Mucosa of descending colon (tissue), 3 donors: ENCODE data around the gene SLC1A7. TPM values are rescaled to one million over a fixed set of nuclear protein-coding genes. Genes with fewer than 3 reads are reported as not detected.

Experiments
- ATAC-seq: fragments of 200-7000 bp; cut with Tn5 transposase; one replicate; pipeline ENCODE4 v1.9.1; 2020; ENCODE audit warnings: mild to moderate bottlenecking, moderate library complexity
- DNase-seq, 3 donors: peaks; one replicate each; pipeline ENCODE4 v3.0.0-alpha.2; 2020
- H3K36me3 ChIP-seq: fragments of 200-600 bp; one replicate; pipeline ENCODE4 v1.8.0; 2021; ENCODE audit warnings: low read depth, mild to moderate bottlenecking
- H3K4me1 ChIP-seq: fragments of 200-600 bp; one replicate; pipeline ENCODE4 v1.8.0; 2021; ENCODE audit warnings: low read depth, mild to moderate bottlenecking
- H3K4me3 ChIP-seq: fragments of 200-600 bp; one replicate; pipeline ENCODE4 v1.8.0; 2021; ENCODE audit warnings: mild to moderate bottlenecking
- H3K9me3 ChIP-seq: fragments of 200-600 bp; one replicate; pipeline ENCODE4 v1.8.0; 2021; ENCODE audit warnings: mild to moderate bottlenecking
- CTCF ChIP-seq: fragments of 200-600 bp; IDR thresholded peaks from one replicate; pipeline ENCODE4 v1.8.0; 2022; ENCODE audit warnings: antibody characterized with exemption, mild to moderate bottlenecking
- intact Hi-C, 2 donors: fragments of 100-400 bp; cut with DNase I in 1 of 2; cut with micrococcal nuclease in 1 of 2; formaldehyde crosslinking; loops; one replicate each; pipeline versions ENCODE4 v1.11.0 to v1.11.1; 2022; cut with DNase I, micrococcal nuclease
- total RNA-seq, 3 donors: library from RNA; stranded (reverse); fragmentation: NEBNext Ultra II Directional in 2 of 3; extraction: Animal tissue kit (Norgen Biotek cat#: 25700) in 2 of 3; gene quantifications; one replicate each; pipeline versions ENCODE4 v1.2.1 to v1.2.4, GENCODE V29; 2021 to 2023
- donor health status: DM: no; HTN: no; CAD: no; lungs with moderate emphysema.
- donor health status: DM: no; HTN: no; CAD: no.
- donor health status: DM: no; HTN: yes; CAD: no.

Gene SLC1A7
- total RNA-seq, 3 donors from 2014 or later, result 0.72 to 0.98 (median 0.93) TPM

GRCh38 chr1:53129891-53130597 lies 12.4 kb downstream of the SLC1A7 start:
- ATAC-seq, result no peak
- H3K36me3 ChIP-seq, result no peaks in the 10 kb centered on the region
- H3K4me1 ChIP-seq, result peaks cover under 1% of the 10 kb centered on the region
- H3K9me3 ChIP-seq, result no peaks in the 10 kb centered on the region
- intact Hi-C loops, result no loop called here
- TF ChIP-seq CTCF, result no peak
- no peak overlapping the region for H3K4me3 ChIP-seq
- DNase-seq, result no peak

- DNase-seq (no peak), ATAC-seq (no peak)
- no peaks in the 10 kb centered on the region for H3K36me3 ChIP-seq
- no peaks in the 10 kb centered on the region for H3K4me1 ChIP-seq
- TF ChIP-seq CTCF, result no peak
- H3K4me3 ChIP-seq, result no peak overlapping the region
- H3K9me3 ChIP-seq, result no peaks in the 10 kb centered on the region
- intact Hi-C loops, result no loop called here
These were observed 14.0 kb downstream of the SLC1A7 start for GRCh38 chr1:53128401-53128800.

- DNase-seq (no peak), ATAC-seq (no peak)
- Histone ChIP-seq H3K9me3 (no peaks in the 10 kb centered on the region), H3K4me1 (no peaks in the 10 kb centered on the region), H3K36me3 (no peaks in the 10 kb centered on the region), H3K4me3 (no peak overlapping the region)
- intact Hi-C loops, result no loop called here
- no peak for TF ChIP-seq CTCF
These were observed 14.9 kb downstream of the SLC1A7 start for GRCh38 chr1:53127546-53127945.

- no peak overlapping the region for H3K4me3 ChIP-seq
- H3K36me3 ChIP-seq, result no peaks in the 10 kb centered on the region
- H3K4me1 ChIP-seq, result no peaks in the 10 kb centered on the region
- intact Hi-C loops, result no loop called here
- DNase-seq (no peak), ATAC-seq (no peak)
- no peak for TF ChIP-seq CTCF
- no peaks in the 10 kb centered on the region for H3K9me3 ChIP-seq
These were observed 15.9 kb downstream of the SLC1A7 start for GRCh38 chr1:53126495-53126894.

DNA sequence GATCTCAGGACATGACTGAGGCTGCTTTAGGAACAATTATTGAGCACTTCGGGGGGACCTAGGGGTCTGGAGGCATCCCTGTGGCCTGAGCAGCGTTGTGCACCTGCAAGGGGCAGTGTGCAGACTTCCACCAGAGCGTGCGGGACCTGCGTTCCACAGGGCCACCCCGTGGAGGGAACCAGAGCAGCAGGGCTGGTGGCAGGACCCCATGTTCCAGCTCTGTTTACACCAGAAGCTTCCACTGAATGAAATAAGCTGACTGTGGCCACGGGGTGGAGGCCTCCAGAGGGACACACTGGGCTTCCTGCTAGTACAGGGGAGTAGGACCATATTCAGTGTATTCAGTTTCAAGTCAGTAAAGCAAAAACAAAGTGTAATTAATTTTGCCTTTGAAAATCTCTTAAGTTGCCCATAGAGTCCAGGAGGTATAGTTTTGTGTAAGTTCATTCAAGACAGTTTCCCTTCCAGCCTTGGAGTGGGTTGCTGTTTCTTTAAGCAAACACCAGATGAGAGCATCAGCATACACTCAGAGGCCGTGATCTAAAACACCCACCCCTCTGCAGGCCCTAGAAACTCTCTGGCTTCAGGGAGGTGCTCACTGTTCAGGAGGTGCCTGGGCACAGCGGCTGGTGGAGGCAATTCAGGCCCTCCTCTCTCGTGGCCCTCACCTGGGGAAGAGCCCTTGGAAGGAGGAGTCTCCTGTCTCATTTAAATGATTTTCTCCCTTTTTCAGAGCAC lies 16.6 kb downstream of the SLC1A7 start:
- Histone ChIP-seq H3K36me3 (no peaks in the 10 kb centered on the region), H3K4me1 (no peaks in the 10 kb centered on the region), H3K9me3 (no peaks in the 10 kb centered on the region), H3K4me3 (no peak overlapping the region)
- TF ChIP-seq CTCF, result no peak
- DNase-seq (no peak), ATAC-seq (no peak)
- intact Hi-C loops, result no loop called here
